Spleen (tissue), 11 donors: Measurements from ENCODE around the gene WBP1L. TPM values are rescaled to one million over a fixed set of nuclear protein-coding genes. Genes with fewer than 3 reads are reported as not detected.

Experiments used
- DNase-seq: peaks from one replicate; pipeline ENCODE4 v3.0.0-alpha.2; 2020
- H3K27ac ChIP-seq, 8 donors: fragments of 200-600 bp; sonication (generic) in 7 of 8; 1 replicate in 4 of 8; 2 replicates in 4 of 8; pipeline versions ENCODE4 v1.5.0 to v1.8.0; 2016 to 2021; ENCODE audit warnings: inconsistent platforms in 4 of 8, mild to moderate bottlenecking in 4 of 8, moderate library complexity in 1 of 8
- H3K27me3 ChIP-seq, 7 donors: fragments of 200-600 bp; sonication (generic) in 6 of 7; replicated peaks in 1 of 7; 1 replicate in 4 of 7; 2 replicates in 3 of 7; pipeline versions ENCODE4 v1.5.0 to v1.8.0; 2016 to 2021; ENCODE audit warnings: inconsistent platforms in 3 of 7, mild to moderate bottlenecking in 1 of 7
- H3K36me3 ChIP-seq, 6 donors: fragments of 200-600 bp; sonication (generic) in 5 of 6; 1 replicate in 4 of 6; 2 replicates in 2 of 6; pipeline versions ENCODE4 v1.5.0 to v1.8.0; 2016 to 2021; ENCODE audit warnings: inconsistent platforms in 2 of 6
- H3K4me1 ChIP-seq, 6 donors: fragments of 200-600 bp; sonication (generic) in 5 of 6; 1 replicate in 3 of 6; 2 replicates in 3 of 6; pipeline versions ENCODE4 v1.5.0 to v1.8.0; 2016 to 2021; ENCODE audit warnings: inconsistent platforms in 3 of 6
- H3K4me3 ChIP-seq, 8 donors: fragments of 200-600 bp; sonication (generic) in 7 of 8; 1 replicate in 4 of 8; 2 replicates in 4 of 8; pipeline versions ENCODE4 v1.5.0 to v1.8.0; 2016 to 2021; ENCODE audit warnings: inconsistent platforms in 4 of 8, mild to moderate bottlenecking in 4 of 8, moderate library complexity in 2 of 8
- H3K9me3 ChIP-seq, 8 donors: fragments of 200-600 bp; sonication (generic) in 7 of 8; 1 replicate in 4 of 8; 2 replicates in 4 of 8; pipeline versions ENCODE4 v1.5.0 to v1.8.0; 2016 to 2021; ENCODE audit warnings: inconsistent platforms in 4 of 8
- CTCF ChIP-seq, 11 experiments: fragments of 200-600 bp in 7 of 11; fragments of 450-650 bp in 4 of 11; sonication (generic) in 4 of 11; IDR thresholded peaks in 8 of 11; conservative IDR thresholded peaks in 3 of 11; 1 replicate in 7 of 11; 2 replicates in 4 of 11; pipeline versions ENCODE4 v1.4.0 to v1.8.0; 2016 to 2021; ENCODE audit warnings: antibody characterized with exemption in 11 of 11, inconsistent platforms in 4 of 11, mild to moderate bottlenecking in 1 of 11
- POLR2A ChIP-seq, 3 donors: fragments of 450-650 bp; IDR thresholded peaks; one replicate each; pipeline ENCODE4 v1.5.1; 2017; ENCODE audit warnings: antibody characterized with exemption in 3 of 3, mild to moderate bottlenecking in 1 of 3
- POLR2AphosphoS5 ChIP-seq, 3 donors: sonication (generic); formaldehyde crosslinking; IDR thresholded peaks; one replicate each; pipeline ENCODE4 v1.5.1; 2017; ENCODE audit warnings: antibody characterized with exemption in 3 of 3
- WGBS, 5 donors: extraction: QIAGEN DNeasy Blood & Tissue Kit in 3 of 5; methylation state at CpG; one replicate each; pipeline versions ENCODE4 v1.1.5 to v1.1.7; 2013 to 2018; 5-methylcytosine and 5-hydroxymethylcytosine counted together
- intact Hi-C: fragments of 100-400 bp; cut with DNase I; formaldehyde crosslinking; loops from one replicate; pipeline ENCODE4 v1.15.0; 2023; ENCODE audit warnings: low total_unique reads
- polyA plus RNA-seq, 3 donors: library from polyadenylated mRNA; stranded (reverse); fragments of 200-250 nt; gene quantifications; one replicate each; pipeline ENCODE4 v1.2.1, GENCODE V29; 2013
- total RNA-seq, 7 donors: library from RNA; depleted of rRNA in 3 of 7; stranded (reverse); fragments of >200 nt in 3 of 7; fragmentation: NEBNext Ultra II Directional in 4 of 7; extraction: Animal tissue kit (Norgen Biotek cat#: 25700) in 4 of 7; gene quantifications; one replicate each; pipeline versions ENCODE4 v1.1.0 to v1.2.1, GENCODE V29; 2016 to 2021
- donor health status: healthy with polysubstance abuse.
- donor health status: DM: no; HTN: no; CAD: no; lungs with moderate emphysema.
- donor health status: DM: no; HTN: no; CAD: no.
- donor health status: Bipolar disorder and iron deficiency.
- donor health status: healthy.
- donor health status: DM: no; HTN: no; CAD: no.
- donor health status: DM: yes; HTN: yes; CAD: no.

Gene WBP1L
- total and polyA plus RNA-seq, 10 donors: 15.9 to 149 (median 49.2) TPM

DNA sequence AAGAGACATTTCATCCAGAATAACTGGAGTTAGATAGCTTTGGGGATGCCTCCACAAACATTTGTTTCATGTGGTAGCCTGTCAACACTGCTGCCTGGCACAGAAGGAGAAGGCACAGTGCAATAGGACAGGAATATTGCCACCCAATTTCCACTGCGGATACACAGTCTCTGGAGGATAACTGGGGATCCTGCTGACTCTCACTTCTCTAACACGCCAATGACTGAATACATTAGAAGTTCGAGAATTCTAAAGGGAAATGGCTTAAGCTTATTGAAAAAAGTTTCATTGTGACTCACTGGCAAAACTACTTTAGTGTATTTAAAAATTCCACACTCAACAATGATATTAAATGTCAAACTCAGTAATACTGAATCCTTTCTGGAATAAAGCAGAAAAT lies 42.5 kb upstream of the WBP1L start:
- WGBS, 5 donors: 60 to 84% (median 71%) methylated on average over 3 of the region's 3 CpGs
- H3K4me1 ChIP-seq: peaks cover 0 to 15% (median 3%) of the 10 kb centered on the region in 6 donors
- no peak for TF ChIP-seq CTCF (IDR thresholded peaks at IDR 0.05 in 8 of 11, conservative IDR thresholded peaks at IDR 0.05 in 3 of 11)
- TF ChIP-seq POLR2A (IDR thresholded peaks at IDR 0.05): no peak
- no peak for TF ChIP-seq POLR2AphosphoS5 (IDR thresholded peaks at IDR 0.05)
- no peaks in the 10 kb centered on the region for H3K9me3 ChIP-seq
- no peak overlapping the region for H3K27ac ChIP-seq
- H3K27me3 ChIP-seq: no peaks in the 10 kb centered on the region
- H3K36me3 ChIP-seq: peaks cover 0 to 34% (median 18%) of the 10 kb centered on the region in 6 donors
- no peak for DNase-seq
- H3K4me3 ChIP-seq: no peak overlapping the region
- intact Hi-C loops: no loop called here

DNA sequence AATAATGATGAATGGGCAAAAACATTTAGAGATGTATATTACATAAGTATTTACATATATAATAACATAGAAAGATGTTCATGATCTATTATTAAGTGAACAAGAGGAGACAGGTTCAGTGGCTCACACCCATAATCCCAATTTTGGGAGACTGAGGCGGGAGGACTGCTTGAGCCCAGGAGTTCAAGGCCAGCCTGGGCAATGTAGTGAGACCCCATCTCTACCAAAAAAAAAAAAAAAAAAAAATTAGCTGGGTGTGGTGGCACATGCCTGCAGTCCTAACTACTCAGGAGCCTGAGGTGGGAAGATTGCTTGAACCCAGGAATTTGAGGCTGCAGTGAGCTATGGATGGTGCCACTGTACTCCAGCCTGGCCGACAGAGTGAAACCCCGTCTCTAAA lies 42.0 kb upstream of the WBP1L start:
- TF ChIP-seq POLR2AphosphoS5 (IDR thresholded peaks at IDR 0.05): no peak
- no peak for TF ChIP-seq POLR2A (IDR thresholded peaks at IDR 0.05)
- TF ChIP-seq CTCF (IDR thresholded peaks at IDR 0.05 in 8 of 11, conservative IDR thresholded peaks at IDR 0.05 in 3 of 11): no peak
- Histone ChIP-seq H3K4me1 (peaks cover 0 to 16% (median 3%) of the 10 kb centered on the region in 6 donors), H3K9me3 (no peaks in the 10 kb centered on the region), H3K4me3 (no peak overlapping the region), H3K27ac (no peak overlapping the region), H3K36me3 (peaks cover 0 to 29% (median 18%) of the 10 kb centered on the region in 6 donors), H3K27me3 (no peaks in the 10 kb centered on the region)
- no peak for DNase-seq
- 95 to 99% (median 97%) methylated on average over 3 of the region's 3 CpGs for WGBS, 5 donors
- intact Hi-C loops: no loop called here

- WGBS, 5 donors: 72 to 86% (median 82%) methylated on average over 2 of the region's 2 CpGs
- Histone ChIP-seq H3K4me1 (peaks cover 0 to 24% (median 5%) of the 10 kb centered on the region in 6 donors), H3K9me3 (no peaks in the 10 kb centered on the region), H3K4me3 (no peak overlapping the region), H3K27me3 (no peaks in the 10 kb centered on the region), H3K27ac (no peak overlapping the region), H3K36me3 (peaks cover 0 to 19% (median 14%) of the 10 kb centered on the region in 6 donors)
- intact Hi-C loops: no loop called here
- no peak for TF ChIP-seq POLR2AphosphoS5 (IDR thresholded peaks at IDR 0.05)
- TF ChIP-seq CTCF (IDR thresholded peaks at IDR 0.05 in 8 of 11, conservative IDR thresholded peaks at IDR 0.05 in 3 of 11): no peak
- TF ChIP-seq POLR2A (IDR thresholded peaks at IDR 0.05): no peak
- no peak for DNase-seq
These were observed 41.0 kb upstream of the WBP1L start for GRCh38 chr10:102702742-102703141.

- intact Hi-C loops: no loop called here
- TF ChIP-seq POLR2AphosphoS5 (IDR thresholded peaks at IDR 0.05) (no peak), CTCF (IDR thresholded peaks at IDR 0.05 in 8 of 11, conservative IDR thresholded peaks at IDR 0.05 in 3 of 11) (no peak), POLR2A (IDR thresholded peaks at IDR 0.05) (no peak)
- Histone ChIP-seq H3K27ac (no peak overlapping the region), H3K27me3 (no peaks in the 10 kb centered on the region), H3K4me1 (peaks cover 0 to 34% (median 5%) of the 10 kb centered on the region in 6 donors), H3K9me3 (no peaks in the 10 kb centered on the region), H3K36me3 (peaks cover 0 to 4% (median 0%) of the 10 kb centered on the region in 6 donors), H3K4me3 (no peak overlapping the region)
- DNase-seq: no peak
- 85 to 90% (median 88%) methylated on average over 6 of the region's 6 CpGs for WGBS, 5 donors
These were observed 38.8 kb upstream of the WBP1L start for GRCh38 chr10:102704915-102705314.
